PC-3 (cell line): Measurements from ENCODE around the gene METTL5. TPM values are rescaled to one million over a fixed set of nuclear protein-coding genes. Genes with fewer than 3 reads are reported as not detected.
A peak's percentile ranks its signal among the peaks of the same experiment; 100 is the strongest.

Source experiments
- ATAC-seq: fragments of 200-7000 bp; cut with Tn5 transposase; 2 replicates; pipeline ENCODE4 v1.9.1; 2020; ENCODE audit warnings: mild to moderate bottlenecking, moderate library complexity
- BruUV-seq: library from RNA; stranded (reverse); fragments of 400-500 nt; replicated peaks from 2 replicates; lab custom pipeline; 2021; lab: Mats Ljungman, UMichigan
- CTCF ChIA-PET: fragments of 300-600 bp; sonication (Branson Sonifier 250); formaldehyde crosslinking; loops from one replicate; lab custom pipeline; 2022; ENCODE audit warnings: antibody characterized with exemption; lab: Charles Lee
- POLR2A ChIA-PET: fragments of 300-600 bp; sonication (Branson Sonifier 250); formaldehyde crosslinking; loops from one replicate; lab custom pipeline; 2022; ENCODE audit warnings: antibody characterized with exemption; ENCODE audit not compliant: unreplicated experiment; lab: Charles Lee
- DNase-seq: peaks from one replicate; pipeline ENCODE4 v3.0.0-alpha.2; 2015
- H2AFZ ChIP-seq: fragments of 300-600 bp; sonication (generic); 2 replicates; pipeline ENCODE4 v1.6.0; 2016; ENCODE audit warnings: antibody characterized with exemption, low read length
- H3F3A ChIP-seq: fragments of 300-600 bp; sonication (generic); one replicate; pipeline ENCODE4 v1.6.0; 2017; ENCODE audit warnings: antibody characterized with exemption, low read length, control low read depth, mild to moderate bottlenecking; ENCODE audit not compliant: unreplicated experiment
- H3K27ac ChIP-seq: fragments of 300-600 bp; sonication (generic); 2 replicates; pipeline ENCODE4 v1.5.1; 2016; ENCODE audit warnings: mild to moderate bottlenecking, low read length
- H3K27me3 ChIP-seq: fragments of 300-600 bp; sonication (generic); 2 replicates; pipeline ENCODE4 v1.6.1; 2016; ENCODE audit warnings: low read length, mixed read lengths
- H3K36me3 ChIP-seq: fragments of 300-600 bp; sonication (generic); 2 replicates; pipeline ENCODE4 v1.6.1; 2016; ENCODE audit warnings: low read depth, mixed run types, low read length, mixed read lengths
- H3K4me1 ChIP-seq: fragments of 300-600 bp; sonication (generic); 2 replicates; pipeline ENCODE4 v1.5.1; 2016; ENCODE audit warnings: low read length; ENCODE audit not compliant: insufficient read depth
- H3K4me2 ChIP-seq: fragments of 300-600 bp; sonication (generic); 2 replicates; pipeline ENCODE4 v1.6.0; 2016; ENCODE audit warnings: low read length
- H3K4me3 ChIP-seq: fragments of 300-600 bp; sonication (generic); 2 replicates; pipeline ENCODE4 v1.5.1; 2016; ENCODE audit warnings: mild to moderate bottlenecking, low read length, mixed read lengths
- H3K79me2 ChIP-seq: fragments of 300-600 bp; sonication (generic); 2 replicates; pipeline ENCODE4 v1.6.1; 2017; ENCODE audit warnings: low read length, mixed read lengths
- H3K9ac ChIP-seq: fragments of 300-600 bp; sonication (generic); 2 replicates; pipeline ENCODE4 v1.6.0; 2016; ENCODE audit warnings: mild to moderate bottlenecking, low read length
- H3K9me2 ChIP-seq: fragments of 300-600 bp; sonication (generic); replicated peaks from 2 replicates; pipeline ENCODE4 v1.6.1; 2016; ENCODE audit warnings: mixed run types, low read length, mixed read lengths
- H3K9me3 ChIP-seq: fragments of 300-600 bp; sonication (generic); 2 replicates; pipeline ENCODE4 v1.6.1; 2016; ENCODE audit warnings: low read length, mixed read lengths
- H4K20me1 ChIP-seq: fragments of 300-600 bp; sonication (generic); 2 replicates; pipeline ENCODE4 v1.6.1; 2016; ENCODE audit warnings: low read length, mixed read lengths
- CTCF ChIP-seq: fragments of 300-600 bp; sonication (generic); conservative IDR thresholded peaks from 2 replicates; pipeline ENCODE4 v1.5.1; 2017; ENCODE audit warnings: antibody characterized with exemption, low read depth, mild to moderate bottlenecking, low read length
- EZH2 ChIP-seq: fragments of 300-600 bp; sonication (generic); IDR thresholded peaks from one replicate; pipeline ENCODE4 v1.6.1; 2017; ENCODE audit warnings: antibody characterized with exemption, mild to moderate bottlenecking, low read length; ENCODE audit not compliant: unreplicated experiment
- EZH2phosphoT487 ChIP-seq: fragments of 300-600 bp; sonication (generic); IDR thresholded peaks from 2 replicates; pipeline ENCODE4 v1.6.1; 2018; ENCODE audit warnings: mild to moderate bottlenecking, antibody characterized with exemption, low read length, borderline replicate concordance
- intact Hi-C: fragments of 100-400 bp; cut with micrococcal nuclease; formaldehyde crosslinking; loops from 2 replicates; pipeline ENCODE4 v1.9.0; 2023
- total RNA-seq: library from RNA; depleted of rRNA; stranded (reverse); fragments of >200 nt; gene quantifications from 2 replicates; pipeline ENCODE4 v1.2.3, GENCODE V29; 2014

The METTL5 gene
- total RNA-seq, 1 experiment from 2014 or later = 61.1 TPM

GRCh38 chr2:169771612-169772011, 53.1 kb downstream of the METTL5 start:
- TF ChIP-seq EZH2 = no peak
- ATAC-seq = no peak
- H3K36me3 ChIP-seq = no peaks in the 10 kb centered on the region
- H3F3A ChIP-seq = no peaks in the 10 kb centered on the region
- H3K27ac ChIP-seq = no peak overlapping the region
- ChIA-PET POLR2A (no interaction called here), CTCF (no interaction called here)
- H3K9me3 ChIP-seq = no peaks in the 10 kb centered on the region
- peak; percentile 10 for DNase-seq
- H4K20me1 ChIP-seq = no peaks in the 10 kb centered on the region
- H3K79me2 ChIP-seq = no peaks in the 10 kb centered on the region
- no peaks in the 10 kb centered on the region for H3K9me2 ChIP-seq
- no peak overlapping the region for H2AFZ ChIP-seq
- H3K4me2 ChIP-seq = no peak overlapping the region
- H3K9ac ChIP-seq = no peak overlapping the region
- no TSS peak for BruUV-seq
- H3K4me3 ChIP-seq = no peak overlapping the region
- intact Hi-C loops = no loop called here
- H3K27me3 ChIP-seq = no peaks in the 10 kb centered on the region
- peaks cover 8% of the 10 kb centered on the region; the same call in 1 of the 2 replicates for H3K4me1 ChIP-seq

- no peak overlapping the region for H2AFZ ChIP-seq
- H3K36me3 ChIP-seq = no peaks in the 10 kb centered on the region
- H3K9ac ChIP-seq = no peak overlapping the region
- H3K9me3 ChIP-seq = no peaks in the 10 kb centered on the region
- no peak overlapping the region for H3K4me2 ChIP-seq
- H3K27ac ChIP-seq = no peak overlapping the region
- H4K20me1 ChIP-seq = no peaks in the 10 kb centered on the region
- ChIA-PET POLR2A (no interaction called here), CTCF (interaction anchor here (0.6 kb wide), 1 partner anchor 109 kb away, joined by 4 read pairs; no protein-coding TSS in a partner anchor)
- no peaks in the 10 kb centered on the region for H3K27me3 ChIP-seq
- intact Hi-C loops = no loop called here
- no peak overlapping the region for H3K4me3 ChIP-seq
- DNase-seq (no peak), ATAC-seq (no peak)
- H3F3A ChIP-seq = no peaks in the 10 kb centered on the region
- H3K4me1 ChIP-seq = peaks cover 9% of the 10 kb centered on the region
- no peaks in the 10 kb centered on the region for H3K79me2 ChIP-seq
- no TSS peak for BruUV-seq
- H3K9me2 ChIP-seq = no peaks in the 10 kb centered on the region
- TF ChIP-seq EZH2 (no peak), CTCF (no peak), EZH2phosphoT487 (no peak)
These were observed 53.7 kb downstream of the METTL5 start for GRCh38 chr2:169771021-169771420.

- DNase-seq = no peak
- no peaks in the 10 kb centered on the region for H3K9me3 ChIP-seq
- intact Hi-C loops = no loop called here
- no peaks in the 10 kb centered on the region for H3K9me2 ChIP-seq
- no peak overlapping the region for H3K4me3 ChIP-seq
- TF ChIP-seq EZH2phosphoT487 (no peak), EZH2 (no peak), CTCF (no peak)
- H3F3A ChIP-seq = no peaks in the 10 kb centered on the region
- ChIA-PET POLR2A (no interaction called here), CTCF (no interaction called here)
- H3K27me3 ChIP-seq = no peaks in the 10 kb centered on the region
- no peak overlapping the region for H2AFZ ChIP-seq
- H3K9ac ChIP-seq = no peak overlapping the region
- BruUV-seq = no TSS peak
- H3K27ac ChIP-seq = no peak overlapping the region
- H3K4me1 ChIP-seq = peaks cover 16% of the 10 kb centered on the region
- H3K79me2 ChIP-seq = no peaks in the 10 kb centered on the region
- H4K20me1 ChIP-seq = no peaks in the 10 kb centered on the region
- H3K4me2 ChIP-seq = no peak overlapping the region
- ATAC-seq = no peak
- H3K36me3 ChIP-seq = no peaks in the 10 kb centered on the region
These were observed 56.3 kb downstream of the METTL5 start for GRCh38 chr2:169768262-169768995.
